ENCODE data around the gene CLCN7.

The CLCN7 gene

DNA sequence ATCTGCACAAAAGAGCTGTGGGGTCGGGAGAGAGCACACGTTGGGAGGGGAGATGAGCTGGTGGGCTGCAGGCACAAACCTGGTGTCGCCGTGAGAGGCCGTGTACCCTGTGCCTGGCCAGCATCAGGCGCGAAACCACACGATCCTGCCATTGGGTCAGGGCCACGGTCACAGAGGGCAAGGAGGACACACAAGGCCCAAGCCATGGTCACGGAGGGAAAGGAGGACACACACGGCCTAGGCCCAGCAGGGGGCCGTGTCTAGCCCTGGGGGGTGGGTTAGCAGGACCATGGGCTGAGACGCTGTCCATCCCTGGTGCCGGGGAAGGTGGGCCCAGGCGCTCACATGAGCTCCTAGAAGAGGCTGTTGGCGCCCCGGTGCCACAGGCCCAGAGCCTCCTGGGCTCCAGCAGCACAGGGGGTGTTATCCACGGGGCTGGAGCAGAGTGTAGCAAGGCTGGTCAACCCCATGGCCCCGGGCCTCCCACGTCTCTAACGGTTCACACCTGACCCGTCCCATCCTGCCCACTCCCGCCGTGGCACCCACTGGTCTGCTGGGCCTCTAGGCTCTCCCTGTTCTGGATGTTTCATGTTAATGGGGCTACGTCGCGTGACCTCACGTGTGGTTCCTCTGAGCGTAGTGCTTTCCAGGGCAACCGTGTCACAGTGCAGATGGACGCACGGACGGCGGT, 23.0 kb downstream of the CLCN7 start:
- peaks cover 79 to 95% of the 10 kb centered on the region in 2 experiments for H3K36me3 ChIP-seq (ENCODE audit: control insufficient read depth in 1 of 2, insufficient read depth in 2 of 2, low read depth in 1 of 2, low read length in 2 of 2)
- no peak overlapping the region for H2BK15ac ChIP-seq (ENCODE audit: low read depth, poor library complexity, severe bottlenecking)
- whole genome bisulfite sequencing: 98% methylated on average over 34 of the region's 34 CpGs
- H3K9ac ChIP-seq (ENCODE audit: low read length): no peak overlapping the region
- H3K4me1 ChIP-seq (ENCODE audit: control insufficient read depth, insufficient read depth, low read depth, low read length): peaks cover 2% of the 10 kb centered on the region
- H3K23ac ChIP-seq (ENCODE audit: low read length in 2 of 2): no peak overlapping the region
- H4K8ac ChIP-seq (ENCODE audit: low read length): no peak overlapping the region
- H2AK5ac ChIP-seq (ENCODE audit: low read length, severe bottlenecking): no peak overlapping the region
- H3K4me3 ChIP-seq (ENCODE audit: insufficient read depth in 1 of 2, low read depth in 1 of 2, low read length in 2 of 2): no peak overlapping the region
- H3K79me1 ChIP-seq (replicated peaks; ENCODE audit: low read length, poor library complexity, severe bottlenecking): peaks cover 14% of the 10 kb centered on the region
- H2BK12ac ChIP-seq (ENCODE audit: low read length in 2 of 2): no peak overlapping the region
- H2BK5ac ChIP-seq (ENCODE audit: low read depth, low read length, poor library complexity, severe bottlenecking): no peak overlapping the region
- H3K9me3 ChIP-seq (ENCODE audit: control insufficient read depth, low read length): no peaks in the 10 kb centered on the region
- DNase-seq: no peak
- no peak overlapping the region for H3K4ac ChIP-seq (ENCODE audit: low read depth in 1 of 2, low read length in 2 of 2)
- H3K27me3 ChIP-seq (ENCODE audit: control insufficient read depth in 1 of 2, insufficient read depth in 1 of 2, low read length in 2 of 2): no peaks in the 10 kb centered on the region
- H2BK120ac ChIP-seq (ENCODE audit: low read depth, low read length): no peak overlapping the region
- H3K27ac ChIP-seq (ENCODE audit: low read length, poor library complexity, severe bottlenecking): no peak overlapping the region
- H4K91ac ChIP-seq (ENCODE audit: low read length): no peak overlapping the region
- H3K4me2 ChIP-seq (ENCODE audit: low read length, poor library complexity, severe bottlenecking): no peak overlapping the region
- H2AFZ ChIP-seq (ENCODE audit: low read depth, low read length): no peak overlapping the region
- H3K18ac ChIP-seq (ENCODE audit: low read depth in 1 of 2, low read length in 2 of 2): no peak overlapping the region
- H3K14ac ChIP-seq (ENCODE audit: low read length in 2 of 2): no peak overlapping the region

- no peak overlapping the region for H3K27ac ChIP-seq (ENCODE audit: low read length, poor library complexity, severe bottlenecking)
- no peak overlapping the region for H2BK5ac ChIP-seq (ENCODE audit: low read depth, low read length, poor library complexity, severe bottlenecking)
- H3K9ac ChIP-seq (ENCODE audit: low read length): no peak overlapping the region
- no peak overlapping the region for H2AK5ac ChIP-seq (ENCODE audit: low read length, severe bottlenecking)
- no peak overlapping the region for H3K4me2 ChIP-seq (ENCODE audit: low read length, poor library complexity, severe bottlenecking)
- no peak overlapping the region for H3K18ac ChIP-seq (ENCODE audit: low read depth in 1 of 2, low read length in 2 of 2)
- no peak overlapping the region for H3K14ac ChIP-seq (ENCODE audit: low read length in 2 of 2)
- no peak overlapping the region for H4K91ac ChIP-seq (ENCODE audit: low read length)
- no peak overlapping the region for H2BK120ac ChIP-seq (ENCODE audit: low read depth, low read length)
- H2BK12ac ChIP-seq (ENCODE audit: low read length in 2 of 2): no peak overlapping the region
- H3K79me1 ChIP-seq (replicated peaks; ENCODE audit: low read length, poor library complexity, severe bottlenecking): peaks cover 12% of the 10 kb centered on the region
- H3K9me3 ChIP-seq (ENCODE audit: control insufficient read depth, low read length): no peaks in the 10 kb centered on the region
- H3K27me3 ChIP-seq (ENCODE audit: control insufficient read depth in 1 of 2, insufficient read depth in 1 of 2, low read length in 2 of 2): no peaks in the 10 kb centered on the region
- no peak for DNase-seq
- H3K23ac ChIP-seq (ENCODE audit: low read length in 2 of 2): no peak overlapping the region
- 98% methylated on average over 21 of the region's 21 CpGs for WGBS
- no peak overlapping the region for H3K4ac ChIP-seq (ENCODE audit: low read depth in 1 of 2, low read length in 2 of 2)
- no peak overlapping the region for H3K4me3 ChIP-seq (ENCODE audit: insufficient read depth in 1 of 2, low read depth in 1 of 2, low read length in 2 of 2)
- H2AFZ ChIP-seq (ENCODE audit: low read depth, low read length): no peak overlapping the region
- peaks cover 80 to 99% of the 10 kb centered on the region in 2 experiments for H3K36me3 ChIP-seq (ENCODE audit: control insufficient read depth in 1 of 2, insufficient read depth in 2 of 2, low read depth in 1 of 2, low read length in 2 of 2)
- H3K4me1 ChIP-seq (ENCODE audit: control insufficient read depth, insufficient read depth, low read depth, low read length): peaks cover 2% of the 10 kb centered on the region
- H2BK15ac ChIP-seq (ENCODE audit: low read depth, poor library complexity, severe bottlenecking): no peak overlapping the region
- H4K8ac ChIP-seq (ENCODE audit: low read length): no peak overlapping the region
Measured at GRCh38 chr16:1450841-1451240, 24.0 kb downstream of the CLCN7 start.

GRCh38 chr16:1450218-1450617, 24.6 kb downstream of the CLCN7 start:
- Histone ChIP-seq H3K14ac (ENCODE audit: low read length in 2 of 2) (no peak overlapping the region), H2AK5ac (ENCODE audit: low read length, severe bottlenecking) (no peak overlapping the region), H3K27ac (ENCODE audit: low read length, poor library complexity, severe bottlenecking) (no peak overlapping the region), H3K9me3 (ENCODE audit: control insufficient read depth, low read length) (no peaks in the 10 kb centered on the region), H3K4ac (ENCODE audit: low read depth in 1 of 2, low read length in 2 of 2) (no peak overlapping the region), H3K27me3 (ENCODE audit: control insufficient read depth in 1 of 2, insufficient read depth in 1 of 2, low read length in 2 of 2) (no peaks in the 10 kb centered on the region), H3K4me1 (ENCODE audit: control insufficient read depth, insufficient read depth, low read depth, low read length) (peaks cover 2% of the 10 kb centered on the region), H3K4me2 (ENCODE audit: low read length, poor library complexity, severe bottlenecking) (no peak overlapping the region), H4K8ac (ENCODE audit: low read length) (no peak overlapping the region), H2BK120ac (ENCODE audit: low read depth, low read length) (no peak overlapping the region), H3K36me3 (ENCODE audit: control insufficient read depth in 1 of 2, insufficient read depth in 2 of 2, low read depth in 1 of 2, low read length in 2 of 2) (peaks cover 77 to 99% of the 10 kb centered on the region in 2 experiments), H2BK5ac (ENCODE audit: low read depth, low read length, poor library complexity, severe bottlenecking) (no peak overlapping the region), H3K18ac (ENCODE audit: low read depth in 1 of 2, low read length in 2 of 2) (no peak overlapping the region), H3K23ac (ENCODE audit: low read length in 2 of 2) (no peak overlapping the region), H2BK12ac (ENCODE audit: low read length in 2 of 2) (no peak overlapping the region), H2AFZ (ENCODE audit: low read depth, low read length) (no peak overlapping the region), H3K4me3 (ENCODE audit: insufficient read depth in 1 of 2, low read depth in 1 of 2, low read length in 2 of 2) (no peak overlapping the region), H4K91ac (ENCODE audit: low read length) (no peak overlapping the region), H2BK15ac (ENCODE audit: low read depth, poor library complexity, severe bottlenecking) (no peak overlapping the region), H3K9ac (ENCODE audit: low read length) (no peak overlapping the region), H3K79me1 (replicated peaks; ENCODE audit: low read length, poor library complexity, severe bottlenecking) (peaks cover 7% of the 10 kb centered on the region)
- DNase-seq: no peak
- WGBS: 98% methylated on average over 29 of the region's 29 CpGs

DNA sequence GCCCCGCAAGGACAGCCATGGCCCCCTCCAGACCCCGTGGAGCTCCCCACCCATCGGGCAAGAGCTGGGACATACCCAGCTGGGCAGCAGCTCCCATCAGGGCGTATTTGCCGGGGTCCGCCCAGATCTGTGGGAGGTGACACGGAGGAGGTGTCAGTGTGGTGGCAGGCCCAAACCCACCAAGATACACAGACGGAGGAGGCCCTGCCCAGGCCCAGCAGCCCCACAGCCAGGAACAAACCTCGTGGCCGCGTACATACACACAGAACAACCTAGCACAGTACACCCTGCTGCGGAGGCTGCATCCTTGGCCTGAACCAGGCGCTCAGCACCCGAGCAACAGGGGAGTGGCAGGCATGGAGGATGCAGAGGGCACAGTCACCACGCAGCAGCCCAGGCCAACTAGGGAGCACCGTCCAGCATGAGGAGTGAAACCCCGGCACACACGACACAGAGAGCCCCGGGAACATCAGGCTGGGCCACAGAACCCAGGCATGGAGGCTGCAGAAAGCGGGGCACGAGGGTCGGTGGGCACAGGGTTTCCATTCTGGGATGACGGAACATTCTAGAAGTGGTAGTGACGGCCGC, 25.5 kb downstream of the CLCN7 start:
- Histone ChIP-seq H3K9me3 (ENCODE audit: control insufficient read depth, low read length) (no peaks in the 10 kb centered on the region), H3K27ac (ENCODE audit: low read length, poor library complexity, severe bottlenecking) (no peak overlapping the region), H3K36me3 (ENCODE audit: control insufficient read depth in 1 of 2, insufficient read depth in 2 of 2, low read depth in 1 of 2, low read length in 2 of 2) (peaks cover 69 to 95% of the 10 kb centered on the region in 2 experiments), H3K4ac (ENCODE audit: low read depth in 1 of 2, low read length in 2 of 2) (no peak overlapping the region), H3K79me1 (replicated peaks; ENCODE audit: low read length, poor library complexity, severe bottlenecking) (peaks cover 4% of the 10 kb centered on the region), H3K9ac (ENCODE audit: low read length) (no peak overlapping the region), H2AFZ (ENCODE audit: low read depth, low read length) (no peak overlapping the region), H3K18ac (ENCODE audit: low read depth in 1 of 2, low read length in 2 of 2) (no peak overlapping the region), H3K23ac (ENCODE audit: low read length in 2 of 2) (no peak overlapping the region), H3K4me1 (ENCODE audit: control insufficient read depth, insufficient read depth, low read depth, low read length) (peaks cover 2% of the 10 kb centered on the region), H4K91ac (ENCODE audit: low read length) (no peak overlapping the region), H2BK15ac (ENCODE audit: low read depth, poor library complexity, severe bottlenecking) (no peak overlapping the region), H2BK12ac (ENCODE audit: low read length in 2 of 2) (no peak overlapping the region), H2BK120ac (ENCODE audit: low read depth, low read length) (no peak overlapping the region), H2BK5ac (ENCODE audit: low read depth, low read length, poor library complexity, severe bottlenecking) (no peak overlapping the region), H2AK5ac (ENCODE audit: low read length, severe bottlenecking) (no peak overlapping the region), H4K8ac (ENCODE audit: low read length) (no peak overlapping the region), H3K4me3 (ENCODE audit: insufficient read depth in 1 of 2, low read depth in 1 of 2, low read length in 2 of 2) (no peak overlapping the region), H3K14ac (ENCODE audit: low read length in 2 of 2) (no peak overlapping the region), H3K4me2 (ENCODE audit: low read length, poor library complexity, severe bottlenecking) (no peak overlapping the region), H3K27me3 (ENCODE audit: control insufficient read depth in 1 of 2, insufficient read depth in 1 of 2, low read length in 2 of 2) (no peaks in the 10 kb centered on the region)
- no peak for DNase-seq
- WGBS: 96% methylated on average over 25 of the region's 25 CpGs
